Upper lobe of left lung (tissue), 6 donors: ENCODE results near the gene BORCS8. TPM values are rescaled to one million over a fixed set of nuclear protein-coding genes. Genes with fewer than 3 reads are reported as not detected.

Source experiments
- ATAC-seq, 2 donors: fragments of 200-7000 bp; cut with Tn5 transposase; one replicate each; pipeline ENCODE4 v1.9.1; 2022; ENCODE audit warnings: mild to moderate bottlenecking in 2 of 2, moderate library complexity in 2 of 2; ENCODE audit not compliant: low FRiP score in 2 of 2
- DNase-seq, 2 donors: peaks; one replicate each; pipeline ENCODE4 v3.0.0-alpha.2; 2019 to 2020
- H3K27ac ChIP-seq, 4 donors: fragments of 200-600 bp; sonication (generic); one replicate each; pipeline ENCODE4 v1.5.1; 2016 to 2019
- H3K27me3 ChIP-seq, 4 donors: fragments of 200-600 bp; sonication (generic); one replicate each; pipeline ENCODE4 v1.5.1; 2017 to 2019
- H3K36me3 ChIP-seq, 4 donors: fragments of 200-600 bp; sonication (generic); one replicate each; pipeline ENCODE4 v1.5.1; 2016 to 2019
- H3K4me1 ChIP-seq, 4 donors: fragments of 200-600 bp; sonication (generic); one replicate each; pipeline ENCODE4 v1.5.1; 2018 to 2019
- H3K4me3 ChIP-seq, 4 donors: fragments of 200-600 bp; sonication (generic); one replicate each; pipeline ENCODE4 v1.5.1; 2017 to 2019; ENCODE audit warnings: mild to moderate bottlenecking in 2 of 4, moderate library complexity in 1 of 4
- H3K9me3 ChIP-seq, 4 donors: fragments of 200-600 bp; sonication (generic); one replicate each; pipeline ENCODE4 v1.5.1; 2018 to 2019
- CTCF ChIP-seq, 6 experiments: fragments of 450-650 bp in 4 of 6; fragments of 200-600 bp in 2 of 6; sonication (generic) in 2 of 6; IDR thresholded peaks; one replicate each; pipeline ENCODE4 v1.5.1; 2016 to 2019; ENCODE audit warnings: antibody characterized with exemption in 6 of 6
- EP300 ChIP-seq, 4 donors: sonication (generic); formaldehyde crosslinking; IDR thresholded peaks; one replicate each; pipeline ENCODE4 v1.5.1; 2017; ENCODE audit warnings: antibody characterized with exemption in 4 of 4, control low read depth in 2 of 4
- POLR2A ChIP-seq, 4 donors: fragments of 450-650 bp; IDR thresholded peaks; one replicate each; pipeline ENCODE4 v1.5.1; 2016 to 2017; ENCODE audit warnings: antibody characterized with exemption in 4 of 4, mild to moderate bottlenecking in 2 of 4
- POLR2AphosphoS5 ChIP-seq, 2 donors: sonication (generic); formaldehyde crosslinking; IDR thresholded peaks; one replicate each; pipeline ENCODE4 v1.5.1; 2017; ENCODE audit warnings: antibody characterized with exemption in 2 of 2
- WGBS, 2 donors: methylation state at CpG; one replicate each; pipeline ENCODE4 v1.1.5; 2017 to 2018; 5-methylcytosine and 5-hydroxymethylcytosine counted together
- total RNA-seq, 6 donors: library from RNA; depleted of rRNA in 4 of 6; stranded (reverse); fragments of >200 nt in 4 of 6; gene quantifications; one replicate each; pipeline versions ENCODE4 v1.1.0 to v1.2.1, GENCODE V29; 2016 to 2021
- donor health status: DM: no; HTN: no; CAD: no; lungs with moderate emphysema.
- donor health status: DM: no; HTN: yes; CAD: no; lungs with severe emphysema.

BORCS8 gene
- total RNA-seq, 6 donors from 2014 or later = 10.1 to 55.5 (median 34.0) TPM

GRCh38 chr19:19205416-19206410, 13.8 kb upstream of the BORCS8 start:
- no peak for TF ChIP-seq POLR2A (IDR thresholded peaks at IDR 0.05)
- TF ChIP-seq EP300 (IDR thresholded peaks at IDR 0.05) = no peak
- TF ChIP-seq CTCF (IDR thresholded peaks at IDR 0.05) = no peak
- TF ChIP-seq POLR2AphosphoS5 (IDR thresholded peaks at IDR 0.05) = no peak
- Histone ChIP-seq H3K4me1 (peaks cover 11 to 17% (median 12%) of the 10 kb centered on the region in 4 donors), H3K27ac (no peak overlapping the region), H3K36me3 (peaks cover 0 to 12% (median 4%) of the 10 kb centered on the region in 4 donors), H3K27me3 (peaks cover 0 to 4% (median 0%) of the 10 kb centered on the region in 4 donors), H3K9me3 (no peaks in the 10 kb centered on the region), H3K4me3 (no peak overlapping the region)
- no peak for DNase-seq
- WGBS, 2 donors = 43 to 47% methylated on average over 10 to 14 of the region's 14 CpGs
- no peak for ATAC-seq

GRCh38 chr19:19204181-19204580, 12.2 kb upstream of the BORCS8 start:
- TF ChIP-seq POLR2AphosphoS5 (IDR thresholded peaks at IDR 0.05) = no peak
- TF ChIP-seq POLR2A (IDR thresholded peaks at IDR 0.05) = no peak
- no peak for TF ChIP-seq EP300 (IDR thresholded peaks at IDR 0.05)
- no peak for TF ChIP-seq CTCF (IDR thresholded peaks at IDR 0.05)
- peaks cover 0 to 4% (median 0%) of the 10 kb centered on the region in 4 donors for H3K27me3 ChIP-seq
- H3K27ac ChIP-seq = no peak overlapping the region
- H3K9me3 ChIP-seq = no peaks in the 10 kb centered on the region
- no peak for ATAC-seq
- H3K4me1 ChIP-seq = peaks cover 11 to 17% (median 12%) of the 10 kb centered on the region in 4 donors
- 72% methylated on average over 13 of the region's 13 CpGs for WGBS, 2 donors
- peaks cover 0 to 18% (median 11%) of the 10 kb centered on the region in 4 donors for H3K36me3 ChIP-seq
- no peak overlapping the region for H3K4me3 ChIP-seq
- no peak for DNase-seq

GRCh38 chr19:19203012-19203856, 11.3 kb upstream of the BORCS8 start, which contains the start of gene NR2C2AP:
Gene NR2C2AP, minus strand, starts transcription at chr19:19203414. Its CDS starts 354 bp downstream, at chr19:19203060.
- peak within 1 kb of the TSS; percentile 74 to 84 (median 76) for H3K27ac ChIP-seq
- peak within 1 kb of the TSS; percentile 62 to 88 (median 70) for H3K4me3 ChIP-seq
- ATAC-seq (peak; percentile 88 to 97), DNase-seq (peak; percentile 91 to 94)
- peaks cover 11 to 17% (median 12%) of the 10 kb centered on the region in 4 donors for H3K4me1 ChIP-seq
- 4 to 15% methylated on average over 27 to 57 of the region's 60 CpGs for WGBS, 2 donors
- H3K27me3 ChIP-seq = peaks cover 0 to 3% (median 0%) of the 10 kb centered on the region in 4 donors
- H3K36me3 ChIP-seq = peaks cover 0 to 27% (median 20%) of the 10 kb centered on the region in 4 donors
- H3K9me3 ChIP-seq = no peaks in the 10 kb centered on the region
- TF ChIP-seq CTCF (IDR thresholded peaks at IDR 0.05) = no peak
- peak in 2 of 4 donors; percentile 7 to 40 for TF ChIP-seq POLR2A (IDR thresholded peaks at IDR 0.05)
- no peak for TF ChIP-seq EP300 (IDR thresholded peaks at IDR 0.05)
- peak in 1 of 2 donors; percentile 53 for TF ChIP-seq POLR2AphosphoS5 (IDR thresholded peaks at IDR 0.05)

GRCh38 chr19:19202707-19203011, 10.7 kb upstream of the BORCS8 start:
- H3K27ac ChIP-seq = peak overlapping the region; percentile 74 to 84 (median 76)

More at GRCh38 chr19:19202707-19203011, 10.7 kb upstream of the BORCS8 start:
- Histone ChIP-seq H3K4me3 (peak overlapping the region; percentile 62 to 88 (median 70)), H3K27me3 (no peaks in the 10 kb centered on the region), H3K4me1 (peaks cover 11 to 17% (median 12%) of the 10 kb centered on the region in 4 donors), H3K36me3 (peaks cover 0 to 33% (median 26%) of the 10 kb centered on the region in 4 donors), H3K9me3 (no peaks in the 10 kb centered on the region)
- DNase-seq (no peak), ATAC-seq (no peak)
- 19% methylated on average over 11 of the region's 11 CpGs; no CpG with 5 or more reads in 1 of the 2 donors for WGBS, 2 donors
- no peak for TF ChIP-seq POLR2AphosphoS5 (IDR thresholded peaks at IDR 0.05)
- no peak for TF ChIP-seq EP300 (IDR thresholded peaks at IDR 0.05)
- TF ChIP-seq POLR2A (IDR thresholded peaks at IDR 0.05) = no peak
- no peak for TF ChIP-seq CTCF (IDR thresholded peaks at IDR 0.05)
